Panc1 (cell line): ENCODE data around the gene ACOXL.

Experiments
- POLR2AphosphoS5 ChIP-seq: IDR thresholded peaks from 2 replicates; pipeline ENCODE4 v1.6.1; 2012; ENCODE audit warnings: mild to moderate bottlenecking, low read depth, low read length, moderate library complexity
- SIN3A ChIP-seq: IDR thresholded peaks from 2 replicates; pipeline ENCODE4 v1.6.1; 2012; ENCODE audit warnings: low read depth, mild to moderate bottlenecking, low read length, moderate library complexity, borderline replicate concordance; ENCODE audit not compliant: insufficient read depth
- TCF7L2 ChIP-seq: IDR thresholded peaks from 2 replicates; pipeline ENCODE4 v1.6.1; 2011; ENCODE audit warnings: mild to moderate bottlenecking, low read depth, low read length, inconsistent platforms
- TF ChIP-seq, protein P1 (sequence below): fragments of 450-650 bp; IDR thresholded peaks from 2 replicates; pipeline ENCODE4 v1.5.1; 2017; ENCODE audit warnings: mild to moderate bottlenecking
- TF ChIP-seq, protein P2 (sequence below), 2 experiments: IDR thresholded peaks; 2 replicates each; pipeline ENCODE4 v1.6.1; 2011 to 2012; ENCODE audit warnings: low read depth in 2 of 2, control low read depth in 1 of 2, low read length in 1 of 2, mild to moderate bottlenecking in 1 of 2, moderate library complexity in 1 of 2; ENCODE audit not compliant: insufficient read depth in 1 of 2

GRCh38 chr2:111054791-111055691, 322.7 kb downstream of the ACOXL start:
- TF ChIP-seq, protein P1, sequence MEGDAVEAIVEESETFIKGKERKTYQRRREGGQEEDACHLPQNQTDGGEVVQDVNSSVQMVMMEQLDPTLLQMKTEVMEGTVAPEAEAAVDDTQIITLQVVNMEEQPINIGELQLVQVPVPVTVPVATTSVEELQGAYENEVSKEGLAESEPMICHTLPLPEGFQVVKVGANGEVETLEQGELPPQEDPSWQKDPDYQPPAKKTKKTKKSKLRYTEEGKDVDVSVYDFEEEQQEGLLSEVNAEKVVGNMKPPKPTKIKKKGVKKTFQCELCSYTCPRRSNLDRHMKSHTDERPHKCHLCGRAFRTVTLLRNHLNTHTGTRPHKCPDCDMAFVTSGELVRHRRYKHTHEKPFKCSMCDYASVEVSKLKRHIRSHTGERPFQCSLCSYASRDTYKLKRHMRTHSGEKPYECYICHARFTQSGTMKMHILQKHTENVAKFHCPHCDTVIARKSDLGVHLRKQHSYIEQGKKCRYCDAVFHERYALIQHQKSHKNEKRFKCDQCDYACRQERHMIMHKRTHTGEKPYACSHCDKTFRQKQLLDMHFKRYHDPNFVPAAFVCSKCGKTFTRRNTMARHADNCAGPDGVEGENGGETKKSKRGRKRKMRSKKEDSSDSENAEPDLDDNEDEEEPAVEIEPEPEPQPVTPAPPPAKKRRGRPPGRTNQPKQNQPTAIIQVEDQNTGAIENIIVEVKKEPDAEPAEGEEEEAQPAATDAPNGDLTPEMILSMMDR, result no peak
- TF ChIP-seq, protein P2, sequence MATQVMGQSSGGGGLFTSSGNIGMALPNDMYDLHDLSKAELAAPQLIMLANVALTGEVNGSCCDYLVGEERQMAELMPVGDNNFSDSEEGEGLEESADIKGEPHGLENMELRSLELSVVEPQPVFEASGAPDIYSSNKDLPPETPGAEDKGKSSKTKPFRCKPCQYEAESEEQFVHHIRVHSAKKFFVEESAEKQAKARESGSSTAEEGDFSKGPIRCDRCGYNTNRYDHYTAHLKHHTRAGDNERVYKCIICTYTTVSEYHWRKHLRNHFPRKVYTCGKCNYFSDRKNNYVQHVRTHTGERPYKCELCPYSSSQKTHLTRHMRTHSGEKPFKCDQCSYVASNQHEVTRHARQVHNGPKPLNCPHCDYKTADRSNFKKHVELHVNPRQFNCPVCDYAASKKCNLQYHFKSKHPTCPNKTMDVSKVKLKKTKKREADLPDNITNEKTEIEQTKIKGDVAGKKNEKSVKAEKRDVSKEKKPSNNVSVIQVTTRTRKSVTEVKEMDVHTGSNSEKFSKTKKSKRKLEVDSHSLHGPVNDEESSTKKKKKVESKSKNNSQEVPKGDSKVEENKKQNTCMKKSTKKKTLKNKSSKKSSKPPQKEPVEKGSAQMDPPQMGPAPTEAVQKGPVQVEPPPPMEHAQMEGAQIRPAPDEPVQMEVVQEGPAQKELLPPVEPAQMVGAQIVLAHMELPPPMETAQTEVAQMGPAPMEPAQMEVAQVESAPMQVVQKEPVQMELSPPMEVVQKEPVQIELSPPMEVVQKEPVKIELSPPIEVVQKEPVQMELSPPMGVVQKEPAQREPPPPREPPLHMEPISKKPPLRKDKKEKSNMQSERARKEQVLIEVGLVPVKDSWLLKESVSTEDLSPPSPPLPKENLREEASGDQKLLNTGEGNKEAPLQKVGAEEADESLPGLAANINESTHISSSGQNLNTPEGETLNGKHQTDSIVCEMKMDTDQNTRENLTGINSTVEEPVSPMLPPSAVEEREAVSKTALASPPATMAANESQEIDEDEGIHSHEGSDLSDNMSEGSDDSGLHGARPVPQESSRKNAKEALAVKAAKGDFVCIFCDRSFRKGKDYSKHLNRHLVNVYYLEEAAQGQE (IDR thresholded peaks at IDR 0.05; ENCODE audit: insufficient read depth in 1 of 2, low read depth in 2 of 2, low read length in 1 of 2), result no peak
- no peak for TF ChIP-seq POLR2AphosphoS5
- no peak for TF ChIP-seq SIN3A
- no peak for TF ChIP-seq TCF7L2
